HG02840 (cell line): Measurements from ENCODE around the gene VSX1.

Experiments
- ATAC-seq: cut with Tn5 transposase; IDR thresholded peaks from one replicate; pipeline ENCODE4 v1.9.1; 2021; ENCODE audit warnings: mild to moderate bottlenecking, moderate library complexity, moderate number of reproducible peaks; ENCODE audit not compliant: unreplicated experiment, low FRiP score

VSX1 gene

DNA sequence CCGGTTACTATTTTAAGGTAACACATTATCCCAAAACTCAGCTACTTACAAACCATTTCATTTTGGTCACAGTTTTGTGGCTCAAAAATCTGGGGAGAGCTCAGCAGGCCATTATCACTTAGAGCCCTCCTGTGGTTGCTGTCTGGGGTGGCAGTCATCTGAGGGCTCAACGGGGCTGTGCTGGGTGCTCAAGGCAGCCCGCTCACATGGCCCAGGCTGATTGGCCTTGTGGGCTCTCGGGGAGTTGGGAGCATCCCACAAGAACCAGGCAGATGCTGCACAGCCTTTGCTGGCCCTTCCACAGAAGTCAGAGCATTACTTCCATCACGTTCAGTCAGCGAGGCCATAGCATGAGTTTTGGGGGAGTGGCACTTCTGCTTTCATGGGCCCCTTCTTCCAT, 6.3 kb upstream of the VSX1 start:
- ATAC-seq: no peak

DNA sequence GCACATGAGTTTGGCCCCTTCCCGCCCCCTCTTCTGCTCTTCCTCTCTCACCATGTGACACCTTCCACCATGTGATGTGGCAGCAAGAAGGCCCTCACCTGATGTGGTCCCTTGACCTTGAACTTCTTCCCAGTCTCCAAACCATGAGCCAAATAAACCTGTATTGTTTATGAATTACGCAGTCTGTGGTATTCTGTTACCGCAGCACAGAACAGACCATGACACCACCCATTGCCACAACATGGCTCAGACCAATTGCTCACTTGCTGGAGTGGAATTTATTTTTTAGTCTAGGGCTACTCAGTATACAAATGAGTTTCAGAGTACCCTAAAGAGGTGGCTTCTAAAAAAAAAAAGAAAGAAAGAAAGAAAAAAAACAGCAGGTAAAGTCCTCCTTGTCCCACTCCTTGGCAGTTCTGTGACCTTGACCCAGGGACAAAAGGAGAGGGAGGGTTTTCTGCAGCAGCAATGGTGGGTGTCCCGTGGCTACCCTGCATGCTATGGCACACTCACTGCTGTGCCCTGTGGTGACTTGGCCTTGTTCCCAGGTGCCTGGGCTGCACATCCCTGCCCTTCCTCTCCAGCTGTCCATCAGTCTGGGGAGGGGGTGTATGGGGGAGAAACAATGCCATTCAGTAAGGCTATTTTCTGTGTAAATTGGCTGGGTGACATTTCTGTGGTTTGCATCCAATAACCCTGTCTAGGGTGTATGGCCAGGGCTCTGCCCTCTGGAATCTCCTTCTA, 5.4 kb upstream of the VSX1 start:
- ATAC-seq: no peak

DNA sequence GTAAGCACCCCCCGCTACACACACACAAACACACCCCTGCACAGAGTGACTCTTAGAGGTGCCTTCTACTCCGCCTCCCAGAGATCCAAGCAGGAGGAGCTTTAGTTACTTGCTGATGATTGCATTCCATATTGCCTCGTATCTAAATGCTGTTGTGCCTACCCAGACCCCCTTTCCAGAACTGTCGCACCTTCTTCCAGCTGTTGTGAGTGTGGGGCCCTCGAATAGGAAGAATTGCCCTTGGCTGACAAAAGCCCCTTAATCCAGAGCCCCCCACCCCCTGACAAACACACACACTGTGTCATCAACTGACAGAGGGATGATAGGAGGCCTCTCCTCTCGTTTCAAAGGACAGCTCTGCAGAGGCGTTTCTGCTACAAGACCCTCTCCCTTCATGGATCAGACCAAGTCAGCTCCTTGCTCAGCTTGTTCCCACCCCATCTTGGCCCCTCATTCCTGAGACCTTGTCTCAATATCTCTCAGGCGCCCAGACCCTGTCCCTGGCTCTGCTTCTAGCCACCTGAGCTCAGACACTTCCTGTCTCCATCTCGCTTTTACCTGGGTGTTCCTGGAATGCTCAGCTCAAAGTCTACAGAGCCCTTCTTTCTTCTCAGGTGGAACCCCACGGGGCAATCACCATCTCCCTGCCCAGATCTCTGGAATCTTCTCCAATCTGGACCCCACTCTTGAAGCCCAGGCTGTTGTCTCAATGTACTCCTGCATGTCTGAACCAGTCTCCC, 4.0 kb upstream of the VSX1 start:
- ATAC-seq: no peak

DNA sequence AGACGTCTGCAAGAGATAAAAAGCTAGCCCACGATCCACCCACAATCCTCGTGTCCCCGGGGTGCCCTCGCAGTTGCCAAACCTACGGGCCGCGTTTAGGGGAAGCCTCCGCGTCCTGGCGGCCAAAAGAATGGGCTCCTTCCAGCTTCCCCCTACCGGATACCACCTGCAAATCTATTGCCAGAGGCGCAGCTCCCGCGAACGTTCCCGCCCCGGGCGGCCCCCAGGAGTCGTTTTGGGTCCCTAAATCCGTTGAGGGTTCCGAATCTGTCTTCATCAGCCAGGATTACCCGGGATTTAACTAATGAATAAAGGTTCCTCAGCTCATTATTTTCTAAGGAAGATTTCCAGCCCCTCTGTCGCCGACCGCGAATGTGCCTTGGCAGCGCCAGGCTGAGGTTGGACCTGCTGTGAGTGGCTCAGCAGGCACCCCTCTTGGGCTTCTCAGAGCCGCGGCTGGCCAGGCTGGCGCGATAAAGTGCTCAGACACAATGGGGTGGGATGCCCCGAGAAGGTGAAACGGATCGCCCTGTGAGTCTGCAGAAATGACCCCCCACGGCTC, 2.8 kb upstream of the VSX1 start:
- no peak for ATAC-seq

DNA sequence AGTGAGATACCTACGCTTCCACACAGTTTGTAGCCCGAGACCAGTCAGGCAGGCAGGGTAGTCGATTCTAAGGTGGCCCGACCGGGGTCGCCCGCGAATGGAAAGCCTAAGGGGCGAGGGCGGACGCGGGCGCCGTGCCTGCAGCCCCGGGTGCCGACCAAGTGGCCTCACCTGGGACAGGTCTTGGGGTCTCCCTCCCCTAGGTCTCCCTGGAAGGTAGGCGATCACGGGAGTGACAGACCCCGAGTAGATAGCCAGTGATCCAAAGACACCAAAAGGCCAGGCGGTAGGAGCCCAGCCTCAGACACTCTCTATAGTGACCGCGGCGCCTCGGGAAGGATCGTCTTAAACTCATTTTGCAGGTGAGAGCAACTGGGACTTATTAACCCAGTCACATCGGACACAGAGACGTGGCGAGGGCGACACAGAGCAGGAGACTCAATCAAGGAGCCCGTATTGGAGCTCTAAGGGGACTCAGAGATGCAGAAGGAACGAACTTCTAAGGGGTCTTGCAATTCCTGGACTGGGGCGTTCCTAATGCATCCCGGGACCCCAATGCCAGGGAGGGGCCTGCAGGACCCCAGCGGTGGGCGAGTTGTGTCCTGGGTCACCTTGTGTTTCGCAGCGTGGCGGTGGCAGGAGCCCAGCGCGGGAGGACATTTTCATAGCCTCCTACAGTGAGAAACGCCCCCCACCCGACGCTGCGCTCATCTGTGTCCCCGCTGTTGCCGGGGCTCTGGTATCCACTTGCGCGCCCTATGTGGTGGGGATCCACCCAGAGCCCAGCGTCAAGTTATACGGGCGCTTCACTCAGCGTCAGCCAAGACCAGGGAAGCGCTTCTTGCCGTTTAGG, 2.1 kb upstream of the VSX1 start:
- no peak for ATAC-seq

DNA sequence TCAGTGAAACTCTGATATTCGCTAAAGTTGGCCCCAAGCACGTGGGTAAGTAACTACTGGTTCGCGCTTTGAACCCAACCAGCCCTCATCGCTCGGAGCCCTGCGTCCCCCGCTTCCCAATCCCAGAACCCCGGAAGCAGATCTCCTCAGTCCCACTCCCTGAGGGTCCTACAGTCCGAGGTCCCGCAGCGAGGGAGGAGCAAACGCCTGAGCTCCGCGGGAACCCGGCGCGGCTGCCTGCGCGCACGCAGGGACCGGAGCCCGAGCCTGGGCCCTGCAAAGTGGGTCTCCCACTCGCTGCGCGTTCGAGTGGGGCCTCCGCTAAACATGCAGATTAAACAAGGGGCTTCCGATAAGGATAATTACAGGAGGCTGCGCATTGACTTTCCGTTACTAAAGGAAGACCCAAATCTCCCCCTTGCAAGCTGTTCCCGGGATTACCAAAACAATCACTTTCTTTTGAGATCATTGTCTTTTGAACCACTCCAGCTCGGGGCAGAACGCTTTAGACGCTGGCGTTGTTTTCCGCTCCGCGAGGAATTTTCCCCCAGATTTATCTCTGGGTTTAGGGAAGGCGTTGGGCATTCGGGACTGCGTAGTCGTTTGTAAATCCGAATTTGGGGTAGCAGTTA, 1.3 kb upstream of the VSX1 start:
- ATAC-seq: no peak

DNA sequence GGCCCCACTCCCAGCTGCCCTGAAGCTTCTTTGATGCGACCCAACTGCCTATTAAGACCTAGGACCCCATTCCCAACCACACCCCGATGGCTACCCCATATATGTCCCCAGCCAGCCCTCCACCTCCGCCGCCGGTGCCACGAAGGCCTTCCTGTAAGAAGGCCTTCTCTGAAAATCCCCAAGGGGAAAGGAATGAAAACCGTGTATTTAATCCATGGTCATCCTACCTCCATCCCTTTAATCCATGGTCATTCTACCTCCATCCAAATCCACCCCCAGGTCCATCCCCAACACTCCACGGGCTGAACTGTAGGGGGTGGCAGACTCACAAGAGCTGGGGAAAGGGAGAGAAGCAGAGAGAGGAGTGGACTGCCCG, 545 bp upstream of the VSX1 start:
- no peak for ATAC-seq

DNA sequence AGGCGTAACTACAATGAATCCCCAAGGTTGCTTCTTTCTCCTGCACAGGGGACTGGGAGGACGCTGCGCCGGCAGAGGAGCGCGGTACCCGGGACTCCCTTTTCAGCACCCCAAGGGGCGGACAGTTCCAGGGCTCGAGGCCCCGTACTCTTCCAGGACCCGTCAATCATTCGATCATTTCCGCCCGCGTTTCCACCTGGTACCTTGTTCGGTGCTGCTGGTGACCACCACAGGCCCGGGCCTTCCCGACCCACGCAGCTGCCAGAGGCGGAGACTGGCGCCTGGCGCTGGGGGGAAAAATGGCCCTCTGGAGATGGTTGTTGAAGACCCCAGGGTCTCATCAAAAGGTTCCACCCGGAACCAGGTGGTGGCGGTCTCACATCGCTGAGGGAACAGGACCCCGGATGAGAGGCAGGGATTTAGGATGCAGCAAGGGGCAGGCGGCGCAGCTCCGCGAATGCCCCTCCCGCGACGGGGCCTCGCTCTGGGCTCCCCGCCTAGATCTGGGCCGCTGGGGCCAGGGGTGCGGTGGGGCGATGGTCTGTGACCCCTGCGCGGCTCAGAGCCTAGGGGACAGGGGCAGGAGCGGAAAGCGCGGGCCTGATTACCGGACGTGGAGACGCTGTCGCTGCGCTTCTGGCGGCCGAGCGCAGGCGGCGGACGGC, 744 bp downstream of the VSX1 start:
- no peak for ATAC-seq

DNA sequence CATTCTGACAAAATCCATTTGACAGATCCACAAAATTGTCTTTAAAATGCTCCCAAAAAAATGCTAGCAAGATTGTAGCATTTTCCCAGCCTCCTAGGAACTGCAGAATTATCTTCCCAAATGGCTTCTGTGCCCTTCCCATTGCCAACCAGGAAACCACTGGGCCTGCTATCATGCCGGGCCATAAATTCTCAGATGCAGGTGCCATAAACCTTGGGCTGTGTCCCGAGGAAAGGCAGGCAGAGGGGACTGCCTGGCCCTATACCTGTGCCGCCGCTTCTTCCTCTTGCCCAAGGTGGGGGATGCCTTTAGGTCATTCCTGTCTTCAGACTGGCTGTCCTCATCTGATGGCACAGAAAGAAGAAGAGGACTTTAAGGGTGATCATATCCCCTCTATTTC, 2.8 kb downstream of the VSX1 start:
- no peak for ATAC-seq

DNA sequence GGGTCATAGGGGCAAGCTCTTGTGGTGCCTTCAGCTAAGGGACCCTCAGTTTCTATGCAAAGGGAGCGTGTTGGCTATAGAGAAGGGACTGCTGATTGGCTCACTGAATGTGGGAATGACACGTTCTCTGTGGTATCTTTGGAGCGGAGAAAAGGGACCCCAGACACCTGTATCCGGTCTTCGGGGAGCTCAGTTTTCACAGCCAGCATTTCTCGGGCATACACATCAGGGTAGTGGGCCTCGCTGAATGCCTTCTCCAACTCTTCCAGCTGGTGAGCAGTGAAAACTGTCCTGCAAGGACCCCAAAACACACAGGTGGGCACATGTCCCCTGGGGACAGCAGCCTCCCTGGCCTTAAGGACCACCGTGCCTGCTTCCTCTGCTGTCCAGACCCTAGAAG, 3.3 kb downstream of the VSX1 start:
- no peak for ATAC-seq

DNA sequence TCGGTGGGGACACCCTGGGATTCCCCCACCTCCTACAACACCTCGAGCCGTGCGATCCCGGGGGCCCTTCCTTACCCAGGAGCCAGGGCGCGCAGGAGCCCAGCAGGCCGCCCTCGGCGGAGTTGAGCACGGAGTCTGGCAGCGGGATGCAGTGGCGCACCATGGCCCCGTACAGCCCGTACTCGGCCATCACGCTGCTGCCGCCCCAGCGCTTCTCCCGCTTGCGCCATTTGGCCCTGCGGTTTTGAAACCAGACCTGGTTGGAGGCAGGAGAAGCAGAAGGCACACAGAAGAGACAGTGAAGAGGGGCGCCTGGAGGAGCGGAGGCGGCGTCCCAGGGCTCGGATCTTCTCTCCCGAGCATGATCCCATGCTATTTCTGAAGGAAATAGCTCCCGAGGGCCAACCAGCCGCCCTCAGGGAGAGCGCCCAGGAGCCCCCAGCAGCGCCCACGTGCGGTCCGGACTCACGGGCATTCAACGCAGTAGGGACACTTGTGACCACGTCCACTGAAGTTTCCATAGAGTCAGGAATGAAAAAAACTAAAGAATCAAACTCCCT, 4.3 kb downstream of the VSX1 start:
- no peak for ATAC-seq

DNA sequence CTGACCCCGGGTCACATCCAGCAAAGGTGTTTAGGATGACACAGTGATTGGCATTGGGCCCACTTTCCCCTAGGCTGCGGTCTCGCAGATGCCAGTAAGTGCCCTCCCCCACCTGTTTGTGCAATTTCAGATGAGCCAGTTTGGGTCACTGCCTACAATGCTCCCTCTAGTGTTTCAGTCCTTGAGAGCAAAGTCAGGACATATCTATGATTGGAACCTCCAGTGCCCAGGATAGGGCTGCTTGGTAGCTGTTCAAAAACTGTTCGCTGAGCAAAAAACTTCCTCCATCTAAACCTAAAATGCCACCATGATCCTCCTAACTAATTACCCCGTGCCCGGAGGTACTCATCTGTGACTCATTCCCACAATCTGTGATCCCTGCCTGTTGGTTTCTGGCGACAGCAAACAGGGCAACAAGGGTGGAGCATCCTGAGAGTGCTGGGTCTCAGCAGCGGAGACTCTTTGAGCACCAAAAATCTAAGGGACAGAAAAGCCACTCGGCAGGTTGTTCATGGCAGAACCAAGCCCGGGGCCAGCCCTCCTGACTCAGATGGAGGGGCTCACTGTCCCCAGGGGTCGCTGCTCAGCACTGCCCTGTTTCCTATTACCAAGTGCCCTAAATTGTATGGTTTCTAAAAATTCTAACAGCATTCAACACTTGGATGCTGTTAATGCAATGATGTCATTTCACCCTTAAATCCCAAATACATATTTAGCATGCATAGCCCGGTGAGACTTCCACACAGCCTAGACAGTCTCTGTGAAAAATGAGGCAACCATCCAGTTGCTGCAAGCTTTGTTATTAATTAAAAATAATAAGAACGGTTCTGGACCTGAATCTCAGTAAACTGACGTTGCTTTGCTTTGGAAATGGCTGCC, 5.0 kb downstream of the VSX1 start:
- no peak for ATAC-seq

DNA sequence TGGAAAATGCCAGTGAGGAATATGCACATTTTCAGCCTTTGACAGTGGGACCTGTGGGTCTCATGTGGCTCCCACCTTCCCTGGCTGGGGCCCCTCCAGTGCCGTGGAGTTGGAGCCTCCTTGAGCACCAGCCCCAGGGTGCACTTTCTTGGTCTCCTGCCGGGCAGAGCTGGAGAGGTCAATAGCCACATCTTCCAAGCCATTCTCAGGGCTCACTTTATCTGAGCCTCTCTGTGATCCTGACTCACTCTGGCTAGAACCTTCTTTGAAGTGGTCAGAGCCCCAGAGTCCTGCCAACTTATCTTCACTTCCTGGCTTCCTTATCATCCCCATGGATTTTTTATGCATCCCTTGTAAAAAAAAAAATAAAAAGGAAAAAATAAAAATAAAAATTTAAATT, 5.7 kb downstream of the VSX1 start:
- ATAC-seq: no peak

DNA sequence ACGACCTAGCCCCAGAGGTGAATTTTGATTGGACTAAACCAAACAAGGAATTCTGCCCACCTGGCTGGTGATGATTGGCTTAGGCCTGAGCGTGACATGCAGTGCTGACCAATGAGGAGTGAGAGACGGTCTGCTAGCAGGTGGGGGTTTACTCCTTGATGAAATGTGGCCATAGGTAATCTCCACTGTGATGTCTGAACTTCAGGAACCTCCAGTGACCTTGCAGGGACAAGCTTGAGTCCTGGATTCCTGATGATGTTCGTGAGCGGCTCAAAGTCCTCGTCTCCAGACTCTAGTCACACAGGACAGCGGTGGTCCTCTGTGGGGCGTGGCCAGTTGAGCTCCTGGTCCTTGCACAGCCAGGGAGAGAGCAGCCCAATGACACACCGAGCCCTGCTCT, 8.4 kb downstream of the VSX1 start:
- no peak for ATAC-seq

DNA sequence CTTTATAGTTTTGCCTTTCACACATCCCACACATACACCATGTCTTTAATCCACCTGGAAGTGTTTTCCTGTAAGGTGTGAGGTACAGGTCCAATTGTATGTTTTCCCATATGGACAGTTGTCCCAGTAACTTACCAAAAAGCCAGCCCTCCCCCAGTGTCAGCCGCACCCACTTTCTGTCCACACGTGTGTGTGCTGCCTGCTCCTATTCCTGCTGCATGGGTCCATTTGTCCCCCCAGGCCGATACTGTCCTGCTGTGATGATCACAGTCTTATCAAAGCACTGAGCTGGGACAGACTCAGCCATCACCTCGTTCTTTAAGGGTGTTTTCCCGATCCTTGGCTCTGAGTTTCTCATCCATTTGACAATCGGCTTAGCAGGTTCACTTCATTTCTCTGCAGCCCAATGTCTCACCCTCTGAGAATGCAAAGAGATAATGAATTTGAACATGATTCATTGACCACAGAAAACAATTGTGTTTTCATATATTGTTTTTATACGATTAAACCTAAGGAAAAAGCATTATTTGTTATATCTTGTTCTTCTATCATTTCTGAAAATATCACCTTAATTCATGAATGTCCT, 9.6 kb downstream of the VSX1 start:
- no peak for ATAC-seq

DNA sequence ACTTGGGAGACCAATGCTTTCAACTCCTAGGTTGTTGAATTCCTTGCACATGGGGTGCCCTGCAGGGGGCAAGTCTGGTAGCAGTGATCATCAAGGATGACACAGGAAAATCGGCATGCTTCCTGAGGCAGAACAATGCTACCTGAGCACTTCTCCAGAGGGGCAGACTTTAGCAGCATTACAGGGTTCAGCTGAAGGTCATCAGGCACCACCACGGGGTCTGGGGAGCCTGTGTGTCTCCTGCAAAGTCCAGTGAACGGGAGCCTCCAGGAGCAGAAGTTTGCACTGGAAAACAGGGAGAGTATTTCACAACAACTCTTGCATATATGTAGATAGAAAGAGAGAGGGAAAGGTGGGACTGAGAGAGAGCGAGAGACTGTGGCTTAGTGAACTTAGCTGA, 10.2 kb downstream of the VSX1 start:
- ATAC-seq: no peak

DNA sequence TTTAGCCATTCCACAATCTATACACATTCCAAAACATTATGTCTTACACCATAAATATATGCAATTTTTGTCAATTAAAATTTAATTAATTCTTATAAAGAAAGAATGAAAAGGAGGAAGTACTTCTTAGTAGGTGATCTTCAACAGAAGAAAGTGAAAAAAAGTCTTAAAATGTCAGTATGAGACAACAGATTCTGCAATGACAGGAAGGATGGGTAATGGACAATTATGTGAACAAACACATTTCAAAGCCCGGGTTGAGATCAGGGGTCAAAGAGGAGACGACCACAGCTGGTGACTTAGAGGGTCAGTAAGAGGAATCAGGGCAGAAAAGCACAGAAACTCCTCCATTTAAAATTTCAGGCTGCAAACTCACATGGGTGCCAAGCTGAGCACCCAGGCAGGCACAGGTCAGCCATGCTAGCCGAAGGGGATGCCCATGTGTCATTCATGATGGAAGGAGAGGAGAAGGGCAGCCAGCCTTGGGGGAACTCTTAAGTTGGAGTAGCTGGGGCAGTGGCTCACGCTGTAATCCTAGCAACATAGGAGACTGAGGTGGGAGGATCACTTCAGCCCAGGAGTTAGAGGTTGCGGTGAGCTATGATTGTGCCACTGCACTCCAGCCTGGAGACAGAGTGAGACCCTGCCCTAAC, 11.0 kb downstream of the VSX1 start:
- no peak for ATAC-seq
